Activated CD8-positive, alpha-beta memory T cell treated with anti-CD3 and anti-CD28 coated beads, Interleukin-2, amount 50 U/mL, for 4 hours (primary cell): Measurements from ENCODE around the gene SERPINA5.
"Not testable (repeated sequence)": the region's sequence is repeated elsewhere in the genome, so short reads cannot be mapped to it uniquely, and the experiment has no call there.

Experiments used
- DNase-seq: peaks from one replicate; pipeline ENCODE4 v3.0.0-alpha.2; 2020

The SERPINA5 gene

GRCh38 chr14:94608966-94609365 is 27.7 kb downstream of the SERPINA5 start:
- DNase-seq = not testable (repeated sequence)

- DNase-seq = no peak
These were observed 30.0 kb downstream of the SERPINA5 start for GRCh38 chr14:94611179-94611578.

GRCh38 chr14:94612174-94612573 is 30.9 kb downstream of the SERPINA5 start, which contains the start of gene SERPINA3:
Gene SERPINA3, plus strand, starts transcription at chr14:94612391. Its CDS starts 2,051 bp downstream, at chr14:94614442.
- DNase-seq = no peak

- no peak for DNase-seq
These were observed 31.6 kb downstream of the SERPINA5 start for GRCh38 chr14:94612580-94613554.

GRCh38 chr14:94613720-94614644 is 32.8 kb downstream of the SERPINA5 start:
- no peak for DNase-seq

- DNase-seq = no peak
These were observed 33.6 kb downstream of the SERPINA5 start for GRCh38 chr14:94614802-94615201.

- DNase-seq = no peak
These were observed 34.0 kb downstream of the SERPINA5 start for GRCh38 chr14:94615254-94615653.

- no peak for DNase-seq
These were observed 34.8 kb downstream of the SERPINA5 start for GRCh38 chr14:94615823-94616570.

GRCh38 chr14:94617366-94617941 is 36.2 kb downstream of the SERPINA5 start:
- DNase-seq = no peak

- DNase-seq = no peak
These were observed 37.0 kb downstream of the SERPINA5 start for GRCh38 chr14:94617988-94618822.

- DNase-seq = no peak
These were observed 38.1 kb downstream of the SERPINA5 start for GRCh38 chr14:94619297-94619696.

GRCh38 chr14:94620597-94620996 is 39.4 kb downstream of the SERPINA5 start:
- DNase-seq = no peak

GRCh38 chr14:94621358-94622134 is 40.3 kb downstream of the SERPINA5 start:
- DNase-seq = no peak

- no peak for DNase-seq
These were observed 41.6 kb downstream of the SERPINA5 start for GRCh38 chr14:94622653-94623421.

- no peak for DNase-seq
These were observed 42.2 kb downstream of the SERPINA5 start for GRCh38 chr14:94623422-94623809.

GRCh38 chr14:94623856-94624499 is 42.8 kb downstream of the SERPINA5 start:
- DNase-seq = no peak

- no peak for DNase-seq
These were observed 43.5 kb downstream of the SERPINA5 start for GRCh38 chr14:94624537-94625352.

GRCh38 chr14:94625353-94625635 is 44.1 kb downstream of the SERPINA5 start:
- no peak for DNase-seq
